Endothelial cell of hepatic sinusoid (primary cell): Measurements from ENCODE around the gene TAS1R1.
"Not testable (repeated sequence)": the region's sequence is repeated elsewhere in the genome, so short reads cannot be mapped to it uniquely, and the experiment has no call there.

ENCODE experiments used
- in situ Hi-C: cut with HindIII; loops from 2 replicates; pipeline ENCODE4 v1.10.0; 2017; ENCODE audit warnings: low sequenced_read_pairs

The TAS1R1 gene

GRCh38 chr1:6588128-6588892 lies 33.2 kb downstream of the TAS1R1 start:
- in situ Hi-C loops, result no loop called here

GRCh38 chr1:6588893-6589520 lies 33.9 kb downstream of the TAS1R1 start:
- in situ Hi-C loops, result no loop called here

GRCh38 chr1:6590046-6590445 lies 34.9 kb downstream of the TAS1R1 start:
- in situ Hi-C loops, result no loop called here

GRCh38 chr1:6591222-6591621 lies 36.1 kb downstream of the TAS1R1 start:
- in situ Hi-C loops, result no loop called here

GRCh38 chr1:6591644-6592043 lies 36.5 kb downstream of the TAS1R1 start:
- in situ Hi-C loops, result no loop called here

GRCh38 chr1:6592441-6592840 lies 37.3 kb downstream of the TAS1R1 start:
- in situ Hi-C loops, result no loop called here

- in situ Hi-C loops, result no loop called here
Measured at GRCh38 chr1:6592865-6593593, 37.9 kb downstream of the TAS1R1 start.

GRCh38 chr1:6593810-6594209 lies 38.7 kb downstream of the TAS1R1 start:
- in situ Hi-C loops, result no loop called here

GRCh38 chr1:6594977-6595740 lies 40.1 kb downstream of the TAS1R1 start:
- in situ Hi-C loops, result no loop called here

GRCh38 chr1:6596351-6596750 lies 41.2 kb downstream of the TAS1R1 start:
- in situ Hi-C loops, result no loop called here

GRCh38 chr1:6596886-6597776 lies 42.0 kb downstream of the TAS1R1 start:
- in situ Hi-C loops, result no loop called here

- in situ Hi-C loops, result no loop called here
Measured at GRCh38 chr1:6597777-6598131, 42.6 kb downstream of the TAS1R1 start.

GRCh38 chr1:6599141-6599975 lies 44.3 kb downstream of the TAS1R1 start:
- in situ Hi-C loops, result no loop called here

GRCh38 chr1:6599991-6600390 lies 44.9 kb downstream of the TAS1R1 start:
- in situ Hi-C loops, result not testable (repeated sequence)

- in situ Hi-C loops, result no loop called here
Measured at GRCh38 chr1:6600410-6601048, 45.4 kb downstream of the TAS1R1 start.

- in situ Hi-C loops, result no loop called here
Measured at GRCh38 chr1:6601049-6601922, 46.2 kb downstream of the TAS1R1 start.

- in situ Hi-C loops, result no loop called here
Measured at GRCh38 chr1:6601923-6602668, 47.0 kb downstream of the TAS1R1 start.
